Liver (tissue), 9 donors: ENCODE data around the gene REEP1. TPM values are rescaled to one million over a fixed set of nuclear protein-coding genes. Genes with fewer than 3 reads are reported as not detected.
"Not testable (repeated sequence)": the region's sequence is repeated elsewhere in the genome, so short reads cannot be mapped to it uniquely, and the experiment has no call there.

ENCODE experiments used
- DNase-seq: peaks from one replicate; pipeline ENCODE4 v3.0.0-alpha.2; 2017; ENCODE audit warnings: low spot score
- H3K27ac ChIP-seq, 2 donors: one replicate each; pipeline ENCODE4 v1.7.0; 2013; ENCODE audit warnings: inconsistent platforms in 2 of 2, low read length in 2 of 2, control low read depth in 1 of 2, low read depth in 1 of 2, mild to moderate bottlenecking in 1 of 2
- H3K27me3 ChIP-seq, 4 donors: one replicate each; pipeline versions ENCODE4 v1.6.1 to v1.7.0; 2013; ENCODE audit warnings: low read length in 3 of 4, inconsistent platforms in 1 of 4, mild to moderate bottlenecking in 1 of 4, moderate library complexity in 1 of 4; ENCODE audit not compliant: control insufficient read depth in 4 of 4, insufficient read depth in 4 of 4
- H3K36me3 ChIP-seq, 4 donors: one replicate each; pipeline versions ENCODE4 v1.6.1 to v1.7.0; 2013; ENCODE audit warnings: low read length in 3 of 4, mild to moderate bottlenecking in 3 of 4, low read depth in 1 of 4, moderate library complexity in 1 of 4; ENCODE audit not compliant: control insufficient read depth in 4 of 4, insufficient read depth in 3 of 4
- H3K4me1 ChIP-seq, 4 donors: one replicate each; pipeline versions ENCODE4 v1.6.1 to v1.7.0; 2013; ENCODE audit warnings: low read length in 3 of 4, mild to moderate bottlenecking in 3 of 4, moderate library complexity in 1 of 4; ENCODE audit not compliant: control insufficient read depth in 4 of 4, insufficient read depth in 4 of 4
- H3K4me3 ChIP-seq, 3 donors: one replicate each; pipeline versions ENCODE4 v1.6.1 to v1.7.0; 2013; ENCODE audit warnings: low read length in 3 of 3, control low read depth in 1 of 3, low read depth in 1 of 3, mild to moderate bottlenecking in 1 of 3
- H3K9ac ChIP-seq, 2 donors: one replicate each; pipeline ENCODE4 v1.7.0; 2013; ENCODE audit warnings: low read length in 2 of 2, mild to moderate bottlenecking in 2 of 2, moderate library complexity in 2 of 2, control low read depth in 1 of 2, low read depth in 1 of 2
- H3K9me3 ChIP-seq, 4 donors: one replicate each; pipeline versions ENCODE4 v1.6.1 to v1.7.0; 2013; ENCODE audit warnings: low read length in 3 of 4; ENCODE audit not compliant: control insufficient read depth in 4 of 4
- ATF3 ChIP-seq: IDR thresholded peaks from 2 replicates; pipeline ENCODE4 v1.6.1; 2016; ENCODE audit warnings: antibody characterized with exemption
- CTCF ChIP-seq: fragments of 150-350 bp; IDR thresholded peaks from 2 replicates; pipeline ENCODE4 v1.5.1; 2017; ENCODE audit warnings: improper control_type of control experiment, low read depth, low read length; ENCODE audit not compliant: missing input control
- EGR1 ChIP-seq, 2 donors: IDR thresholded peaks; 2 replicates each; pipeline ENCODE4 v1.6.1; 2016 to 2018; ENCODE audit warnings: antibody characterized with exemption in 2 of 2, low read depth in 2 of 2
- FOXA1 ChIP-seq: IDR thresholded peaks from 2 replicates; pipeline ENCODE4 v1.6.1; 2016; ENCODE audit warnings: antibody characterized with exemption
- FOXA2 ChIP-seq: IDR thresholded peaks from 2 replicates; pipeline ENCODE4 v1.6.1; 2016; ENCODE audit warnings: antibody characterized with exemption
- HNF4G ChIP-seq: IDR thresholded peaks from 2 replicates; pipeline ENCODE4 v1.6.1; 2016; ENCODE audit warnings: antibody characterized with exemption
- JUND ChIP-seq, 2 donors: IDR thresholded peaks; 2 replicates each; pipeline ENCODE4 v1.6.1; 2016; ENCODE audit warnings: antibody characterized with exemption in 2 of 2
- MAX ChIP-seq: IDR thresholded peaks from 2 replicates; pipeline ENCODE4 v1.6.1; 2016; ENCODE audit warnings: antibody characterized with exemption
- RAD21 ChIP-seq, 2 donors: IDR thresholded peaks; 2 replicates each; pipeline ENCODE4 v1.6.1; 2016; ENCODE audit warnings: antibody characterized with exemption in 2 of 2, mild to moderate bottlenecking in 2 of 2
- RXRA ChIP-seq, 2 donors: IDR thresholded peaks; 2 replicates each; pipeline ENCODE4 v1.6.1; 2017 to 2018; ENCODE audit warnings: antibody characterized with exemption in 2 of 2, mild to moderate bottlenecking in 1 of 2
- SP1 ChIP-seq: IDR thresholded peaks from 2 replicates; pipeline ENCODE4 v1.6.1; 2018; ENCODE audit warnings: antibody characterized with exemption, mild to moderate bottlenecking
- YY1 ChIP-seq: IDR thresholded peaks from 2 replicates; pipeline ENCODE4 v1.6.1; 2016; ENCODE audit warnings: antibody characterized with exemption, mild to moderate bottlenecking
- WGBS: extraction: QIAGEN DNeasy Blood & Tissue Kit; methylation state at CpG from one replicate; pipeline ENCODE4 v1.1.7; 2013; 5-methylcytosine and 5-hydroxymethylcytosine counted together
- polyA plus RNA-seq, 2 donors: library from polyadenylated mRNA; stranded (reverse) in 1 of 2; unstranded in 1 of 2; fragments of 200-250 nt in 1 of 2; fragments of >200 nt in 1 of 2; fragmentation: Nextera tagmentation in 1 of 2; extraction: Ambion mirVana in 1 of 2; gene quantifications; one replicate each; pipeline versions ENCODE4 v1.2.1 to v1.2.3, GENCODE V29; 2013 to 2015
- total RNA-seq, 2 donors: library from RNA; depleted of rRNA; stranded (reverse); fragments of >200 nt; gene quantifications; one replicate each; pipeline ENCODE4 v1.2.3, GENCODE V29; 2014
- TF ChIP-seq, protein P1 (sequence below): IDR thresholded peaks from 2 replicates; pipeline ENCODE4 v1.6.1; 2016; ENCODE audit warnings: antibody characterized with exemption, mild to moderate bottlenecking
- TF ChIP-seq, protein P2 (sequence below): IDR thresholded peaks from 2 replicates; pipeline ENCODE4 v1.6.1; 2016; ENCODE audit warnings: antibody characterized with exemption
- donor health status: healthy.
- donor health status: healthy.
- donor health status: healthy.
- donor health status: healthy.
- donor health status: healthy.

Gene REEP1
- total and polyA plus RNA-seq, 4 donors, result 0.46 to 1.7 (median 0.89) TPM

DNA sequence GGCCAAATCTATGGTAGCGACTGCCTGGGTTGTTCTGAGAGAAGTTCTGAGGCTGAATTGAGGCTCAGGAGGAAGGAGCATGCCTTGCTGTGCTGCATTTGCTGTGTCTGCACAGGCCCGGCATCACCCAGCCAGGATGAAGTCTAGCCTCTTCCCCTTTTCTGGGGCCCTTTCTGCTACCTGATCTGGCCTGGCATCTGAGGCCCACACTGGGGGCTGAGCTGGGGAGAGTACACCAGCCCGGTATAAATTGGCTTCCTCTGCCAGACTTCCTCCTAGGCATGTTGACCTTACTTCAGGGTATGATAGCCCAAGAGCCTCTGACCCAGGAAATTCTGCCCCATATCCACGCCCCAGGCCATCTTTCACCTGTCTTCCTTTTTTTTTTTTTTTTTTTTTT, 108.2 kb downstream of the REEP1 start:
- Histone ChIP-seq H3K9me3 (no peaks in the 10 kb centered on the region), H3K9ac (no peak overlapping the region), H3K4me3 (no peak overlapping the region), H3K27ac (no peak overlapping the region), H3K36me3 (no peaks in the 10 kb centered on the region), H3K4me1 (no peaks in the 10 kb centered on the region), H3K27me3 (no peaks in the 10 kb centered on the region)
- DNase-seq, result no peak
- 80% methylated on average over 4 of the region's 4 CpGs for WGBS
- TF ChIP-seq HNF4G (no peak), EGR1 (IDR thresholded peaks at IDR 0.05; ENCODE audit: low read depth in 2 of 2) (no peak), YY1 (no peak), MAX (no peak), FOXA1 (no peak), ATF3 (no peak), CTCF (no peak), RXRA (IDR thresholded peaks at IDR 0.05) (no peak), FOXA2 (no peak), RAD21 (IDR thresholded peaks at IDR 0.05) (no peak), SP1 (no peak)
- TF ChIP-seq, protein P1, sequence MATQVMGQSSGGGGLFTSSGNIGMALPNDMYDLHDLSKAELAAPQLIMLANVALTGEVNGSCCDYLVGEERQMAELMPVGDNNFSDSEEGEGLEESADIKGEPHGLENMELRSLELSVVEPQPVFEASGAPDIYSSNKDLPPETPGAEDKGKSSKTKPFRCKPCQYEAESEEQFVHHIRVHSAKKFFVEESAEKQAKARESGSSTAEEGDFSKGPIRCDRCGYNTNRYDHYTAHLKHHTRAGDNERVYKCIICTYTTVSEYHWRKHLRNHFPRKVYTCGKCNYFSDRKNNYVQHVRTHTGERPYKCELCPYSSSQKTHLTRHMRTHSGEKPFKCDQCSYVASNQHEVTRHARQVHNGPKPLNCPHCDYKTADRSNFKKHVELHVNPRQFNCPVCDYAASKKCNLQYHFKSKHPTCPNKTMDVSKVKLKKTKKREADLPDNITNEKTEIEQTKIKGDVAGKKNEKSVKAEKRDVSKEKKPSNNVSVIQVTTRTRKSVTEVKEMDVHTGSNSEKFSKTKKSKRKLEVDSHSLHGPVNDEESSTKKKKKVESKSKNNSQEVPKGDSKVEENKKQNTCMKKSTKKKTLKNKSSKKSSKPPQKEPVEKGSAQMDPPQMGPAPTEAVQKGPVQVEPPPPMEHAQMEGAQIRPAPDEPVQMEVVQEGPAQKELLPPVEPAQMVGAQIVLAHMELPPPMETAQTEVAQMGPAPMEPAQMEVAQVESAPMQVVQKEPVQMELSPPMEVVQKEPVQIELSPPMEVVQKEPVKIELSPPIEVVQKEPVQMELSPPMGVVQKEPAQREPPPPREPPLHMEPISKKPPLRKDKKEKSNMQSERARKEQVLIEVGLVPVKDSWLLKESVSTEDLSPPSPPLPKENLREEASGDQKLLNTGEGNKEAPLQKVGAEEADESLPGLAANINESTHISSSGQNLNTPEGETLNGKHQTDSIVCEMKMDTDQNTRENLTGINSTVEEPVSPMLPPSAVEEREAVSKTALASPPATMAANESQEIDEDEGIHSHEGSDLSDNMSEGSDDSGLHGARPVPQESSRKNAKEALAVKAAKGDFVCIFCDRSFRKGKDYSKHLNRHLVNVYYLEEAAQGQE, result no peak

DNA sequence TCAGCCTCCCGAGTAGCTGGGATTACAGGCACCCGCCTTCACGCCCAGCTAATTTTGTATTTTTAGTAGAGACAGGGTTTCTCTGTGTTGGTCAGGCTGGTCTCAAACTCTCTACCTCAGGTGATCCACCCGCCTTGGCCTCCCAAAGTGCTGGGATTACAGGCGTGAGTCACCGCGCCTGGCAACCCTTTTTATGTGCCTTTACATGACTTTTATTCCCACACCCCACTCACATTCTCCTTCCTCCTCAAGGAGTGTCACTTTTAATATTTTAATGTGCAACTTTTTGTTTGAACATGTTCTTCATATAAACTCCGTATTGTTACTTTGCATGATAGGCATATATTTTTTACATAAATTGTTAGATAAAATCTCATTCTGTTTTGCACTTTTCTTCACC, 108.9 kb downstream of the REEP1 start:
- H3K27ac ChIP-seq, H3K27me3 ChIP-seq, H3K4me3 ChIP-seq, H3K9me3 ChIP-seq, H3K4me1 ChIP-seq, H3K36me3 ChIP-seq, DNase-seq, H3K9ac ChIP-seq: not testable (repeated sequence)
- 93% methylated on average over 8 of the region's 8 CpGs for WGBS

DNA sequence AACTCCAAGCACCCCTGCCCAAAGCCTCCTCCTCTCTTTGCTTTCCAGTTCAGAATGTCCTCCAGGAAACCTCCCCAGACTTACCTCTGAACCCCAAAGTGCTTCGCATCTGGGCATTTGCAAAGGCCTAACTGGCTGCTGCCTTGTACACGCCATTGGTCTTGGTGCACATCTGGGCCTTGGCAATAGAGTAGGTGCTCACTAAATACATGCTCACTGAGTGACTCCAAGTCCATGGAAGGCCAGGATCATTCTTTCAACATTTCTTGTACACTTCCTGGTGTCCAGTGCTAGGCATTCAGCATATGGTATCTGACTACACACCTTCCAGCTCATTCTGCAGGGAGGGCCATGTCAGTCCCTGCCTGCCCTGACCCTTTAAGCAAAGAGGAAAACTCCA, 109.7 kb downstream of the REEP1 start:
- H3K27me3 ChIP-seq, result no peaks in the 10 kb centered on the region
- H3K4me3 ChIP-seq, result no peak overlapping the region
- 91% methylated on average over 2 of the region's 2 CpGs for WGBS
- H3K27ac ChIP-seq, result no peak overlapping the region
- no peaks in the 10 kb centered on the region for H3K9me3 ChIP-seq
- H3K36me3 ChIP-seq, result no peaks in the 10 kb centered on the region
- DNase-seq, result no peak
- H3K4me1 ChIP-seq, result no peaks in the 10 kb centered on the region
- H3K9ac ChIP-seq, result no peak overlapping the region
- TF ChIP-seq YY1, result no peak
- no peak for TF ChIP-seq JUND (IDR thresholded peaks at IDR 0.05)
- TF ChIP-seq SP1, result no peak
- TF ChIP-seq MAX, result no peak
- TF ChIP-seq, protein P2, sequence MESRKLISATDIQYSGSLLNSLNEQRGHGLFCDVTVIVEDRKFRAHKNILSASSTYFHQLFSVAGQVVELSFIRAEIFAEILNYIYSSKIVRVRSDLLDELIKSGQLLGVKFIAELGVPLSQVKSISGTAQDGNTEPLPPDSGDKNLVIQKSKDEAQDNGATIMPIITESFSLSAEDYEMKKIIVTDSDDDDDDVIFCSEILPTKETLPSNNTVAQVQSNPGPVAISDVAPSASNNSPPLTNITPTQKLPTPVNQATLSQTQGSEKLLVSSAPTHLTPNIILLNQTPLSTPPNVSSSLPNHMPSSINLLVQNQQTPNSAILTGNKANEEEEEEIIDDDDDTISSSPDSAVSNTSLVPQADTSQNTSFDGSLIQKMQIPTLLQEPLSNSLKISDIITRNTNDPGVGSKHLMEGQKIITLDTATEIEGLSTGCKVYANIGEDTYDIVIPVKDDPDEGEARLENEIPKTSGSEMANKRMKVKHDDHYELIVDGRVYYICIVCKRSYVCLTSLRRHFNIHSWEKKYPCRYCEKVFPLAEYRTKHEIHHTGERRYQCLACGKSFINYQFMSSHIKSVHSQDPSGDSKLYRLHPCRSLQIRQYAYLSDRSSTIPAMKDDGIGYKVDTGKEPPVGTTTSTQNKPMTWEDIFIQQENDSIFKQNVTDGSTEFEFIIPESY, result no peak
- no peak for TF ChIP-seq RAD21 (IDR thresholded peaks at IDR 0.05)
